ENCODE data around the gene DNAH6. TPM values are rescaled to one million over a fixed set of nuclear protein-coding genes. Genes with fewer than 3 reads are reported as not detected.

The DNAH6 gene
- total and polyA plus RNA-seq, 11 donors: 0.05 to 0.75 (median 0.10) TPM; not detected in 2

- peaks cover 0 to 7% (median 0%) of the 10 kb centered on the region in 12 donors for H3K4me1 ChIP-seq
- 30 to 43% (median 41%) methylated on average over 3 of the region's 3 CpGs for WGBS, 4 donors
- no peak overlapping the region for H3K4me3 ChIP-seq
- peak; percentile 33 to 74 (median 58) for ATAC-seq
- no peaks in the 10 kb centered on the region for H3K36me3 ChIP-seq
- no peak for TF ChIP-seq CTCF (IDR thresholded peaks at IDR 0.05)
- TF ChIP-seq POLR2A (IDR thresholded peaks at IDR 0.05): no peak
- H3K27ac ChIP-seq: peak overlapping the region in 2 of 12 donors; percentile 9 to 46
- peaks cover 0 to 3% (median 0%) of the 10 kb centered on the region in 12 donors for H3K9me3 ChIP-seq
- no peak for DNase-seq
- intact Hi-C loops (cut with DNase I): no loop called here
- no peaks in the 10 kb centered on the region for H3K27me3 ChIP-seq
Observed at GRCh38 chr2:84788498-84788897, 272.2 kb downstream of the DNAH6 start.

GRCh38 chr2:84792856-84793522 is 276.7 kb downstream of the DNAH6 start:
- TF ChIP-seq POLR2A (IDR thresholded peaks at IDR 0.05) (no peak), CTCF (IDR thresholded peaks at IDR 0.05) (no peak)
- Histone ChIP-seq H3K4me3 (no peak overlapping the region), H3K9me3 (peaks cover 0 to 5% (median 0%) of the 10 kb centered on the region in 12 donors), H3K27me3 (no peaks in the 10 kb centered on the region), H3K36me3 (no peaks in the 10 kb centered on the region), H3K27ac (no peak overlapping the region), H3K4me1 (peaks cover 0 to 4% (median 0%) of the 10 kb centered on the region in 12 donors)
- DNase-seq: no peak
- 92 to 98% (median 96%) methylated on average over 6 of the region's 6 CpGs for WGBS, 4 donors
- no peak for ATAC-seq
- intact Hi-C loops (cut with DNase I): loop anchor here in 1 of 10 donors (10.0 kb wide), 1 partner anchor 422 kb away; no protein-coding TSS in a partner anchor

- no peak for ATAC-seq
- Histone ChIP-seq H3K27ac (no peak overlapping the region), H3K36me3 (no peaks in the 10 kb centered on the region), H3K9me3 (peaks cover 0 to 5% (median 0%) of the 10 kb centered on the region in 12 donors), H3K4me1 (peaks cover 0 to 2% (median 0%) of the 10 kb centered on the region in 12 donors), H3K27me3 (no peaks in the 10 kb centered on the region), H3K4me3 (no peak overlapping the region)
- no peak for TF ChIP-seq POLR2A (IDR thresholded peaks at IDR 0.05)
- no peak for TF ChIP-seq CTCF (IDR thresholded peaks at IDR 0.05)
- DNase-seq: no peak
- intact Hi-C loops (cut with DNase I): loop anchor here in 1 of 10 donors (10.0 kb wide), 1 partner anchor 421 kb away; no protein-coding TSS in a partner anchor
- 86 to 88% (median 87%) methylated on average over 4 of the region's 4 CpGs for WGBS, 4 donors
Observed at GRCh38 chr2:84793641-84794040, 277.3 kb downstream of the DNAH6 start.

GRCh38 chr2:84796798-84797197 is 280.5 kb downstream of the DNAH6 start:
- H3K27me3 ChIP-seq: no peaks in the 10 kb centered on the region
- peaks cover 0 to 6% (median 0%) of the 10 kb centered on the region in 12 donors for H3K9me3 ChIP-seq
- H3K27ac ChIP-seq: no peak overlapping the region
- no peak overlapping the region for H3K4me3 ChIP-seq
- ATAC-seq (no peak), DNase-seq (no peak)
- no peaks in the 10 kb centered on the region for H3K36me3 ChIP-seq
- intact Hi-C loops (cut with DNase I): loop anchor here in 1 of 10 donors (10.0 kb wide), 1 partner anchor 418 kb away; no protein-coding TSS in a partner anchor
- no peaks in the 10 kb centered on the region for H3K4me1 ChIP-seq
- no peak for TF ChIP-seq CTCF (IDR thresholded peaks at IDR 0.05)
- TF ChIP-seq POLR2A (IDR thresholded peaks at IDR 0.05): no peak

Measured in heart left ventricle (tissue), 16 donors.